Astrocyte (in vitro differentiated cells and primary cell): Measurements from ENCODE around the gene NRAS.

Experiments used
- EZH2 ChIP-seq: IDR thresholded peaks from 2 replicates; pipeline ENCODE4 v1.6.1; 2012; ENCODE audit warnings: mild to moderate bottlenecking, low read length, inconsistent platforms; ENCODE audit not compliant: insufficient read depth
- TF ChIP-seq, protein P1 (sequence below): IDR thresholded peaks from 2 replicates; pipeline ENCODE4 v1.5.1; 2011; ENCODE audit warnings: low read depth, mild to moderate bottlenecking, inconsistent platforms, low read length, moderate library complexity; ENCODE audit not compliant: insufficient read depth

DNA sequence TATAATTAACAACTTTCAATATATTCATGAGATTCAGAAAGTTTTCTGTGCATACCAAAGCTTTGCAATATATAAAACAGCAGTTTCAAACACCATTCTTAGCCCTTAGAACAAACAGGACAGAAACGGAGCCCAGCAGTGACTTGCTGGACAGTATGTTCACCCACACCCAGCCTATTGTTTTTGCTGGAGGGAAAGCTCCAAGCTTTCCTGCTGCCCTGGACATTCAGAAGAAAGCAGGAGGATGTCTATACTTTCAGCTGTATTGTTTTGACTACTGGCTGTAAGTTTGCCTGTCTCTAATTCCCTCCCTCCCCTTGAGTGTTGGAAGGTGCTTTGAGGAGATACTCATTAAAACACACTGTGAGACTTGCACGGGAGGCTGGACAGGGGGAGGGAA is 56.3 kb downstream of the NRAS start:
- no peak for TF ChIP-seq EZH2
- TF ChIP-seq, protein P1, sequence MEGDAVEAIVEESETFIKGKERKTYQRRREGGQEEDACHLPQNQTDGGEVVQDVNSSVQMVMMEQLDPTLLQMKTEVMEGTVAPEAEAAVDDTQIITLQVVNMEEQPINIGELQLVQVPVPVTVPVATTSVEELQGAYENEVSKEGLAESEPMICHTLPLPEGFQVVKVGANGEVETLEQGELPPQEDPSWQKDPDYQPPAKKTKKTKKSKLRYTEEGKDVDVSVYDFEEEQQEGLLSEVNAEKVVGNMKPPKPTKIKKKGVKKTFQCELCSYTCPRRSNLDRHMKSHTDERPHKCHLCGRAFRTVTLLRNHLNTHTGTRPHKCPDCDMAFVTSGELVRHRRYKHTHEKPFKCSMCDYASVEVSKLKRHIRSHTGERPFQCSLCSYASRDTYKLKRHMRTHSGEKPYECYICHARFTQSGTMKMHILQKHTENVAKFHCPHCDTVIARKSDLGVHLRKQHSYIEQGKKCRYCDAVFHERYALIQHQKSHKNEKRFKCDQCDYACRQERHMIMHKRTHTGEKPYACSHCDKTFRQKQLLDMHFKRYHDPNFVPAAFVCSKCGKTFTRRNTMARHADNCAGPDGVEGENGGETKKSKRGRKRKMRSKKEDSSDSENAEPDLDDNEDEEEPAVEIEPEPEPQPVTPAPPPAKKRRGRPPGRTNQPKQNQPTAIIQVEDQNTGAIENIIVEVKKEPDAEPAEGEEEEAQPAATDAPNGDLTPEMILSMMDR = no peak
